Measurements from ENCODE around the gene CYP4F22.
"Not testable (repeated sequence)": the region's sequence is repeated elsewhere in the genome, so short reads cannot be mapped to it uniquely, and the experiment has no call there.

Gene CYP4F22

DNA sequence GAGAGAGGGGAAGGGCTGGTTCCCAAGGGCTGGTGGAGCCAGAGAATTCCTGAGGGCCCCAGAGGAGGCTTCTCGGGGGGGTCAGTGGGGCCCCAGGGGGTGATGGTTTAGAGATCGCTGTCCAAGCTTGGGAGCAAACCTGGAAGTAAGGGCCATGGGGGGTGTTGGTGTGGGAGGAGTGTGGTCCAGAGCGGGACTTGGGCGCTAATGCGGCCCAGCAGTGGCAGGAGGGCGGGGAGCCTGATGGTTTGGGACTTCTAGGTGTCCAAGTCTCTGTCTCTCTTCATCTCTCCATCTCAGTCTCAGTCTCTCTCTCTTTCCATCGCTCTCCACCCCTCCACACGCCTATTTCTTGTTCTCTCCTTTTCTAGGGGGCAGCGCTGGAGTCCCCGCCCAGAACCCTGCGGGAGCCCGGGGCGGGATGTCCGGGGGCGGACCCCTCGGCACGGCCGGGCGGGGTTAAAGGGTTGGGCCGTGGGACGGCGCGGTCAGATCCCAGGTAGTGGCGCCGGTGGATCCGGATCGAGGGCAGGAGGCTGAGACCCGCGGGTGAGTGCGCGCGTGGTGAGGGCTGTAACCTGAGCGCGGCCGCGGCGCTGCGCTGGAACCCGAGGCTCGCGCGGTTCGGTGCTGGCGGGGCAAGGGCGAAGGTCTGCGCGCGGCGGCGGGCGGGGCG lies at the start of gene CYP4F22:
Gene CYP4F22, plus strand, starts transcription at position 491 of the 676 bp plus-strand sequence. CDS start 16,812 bp downstream, outside the sequence.
- DNase-seq (ENCODE audit: low read depth in 2 of 2) = no peak

DNA sequence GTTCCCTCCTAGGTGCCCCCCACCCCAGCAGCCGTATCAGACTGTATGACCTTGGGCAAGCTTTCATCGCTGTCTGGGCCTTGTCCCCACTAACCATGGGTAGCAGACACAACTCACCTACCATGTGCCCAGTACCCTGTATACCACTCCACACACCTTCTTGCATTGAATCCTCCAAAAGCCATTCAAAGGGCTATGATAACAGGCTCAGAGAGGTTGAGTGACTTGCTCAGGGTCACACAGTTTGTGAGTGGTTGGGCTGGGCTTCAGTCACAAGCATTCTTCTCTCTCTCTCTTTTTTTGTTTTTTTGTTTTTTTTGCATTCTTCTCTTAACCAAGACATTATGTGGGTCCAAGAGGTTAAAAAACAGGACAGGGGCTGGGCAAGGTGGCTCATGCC lies 46.6 kb upstream of the CYP4F22 start:
- no peak for DNase-seq (ENCODE audit: low read depth in 2 of 2)

DNA sequence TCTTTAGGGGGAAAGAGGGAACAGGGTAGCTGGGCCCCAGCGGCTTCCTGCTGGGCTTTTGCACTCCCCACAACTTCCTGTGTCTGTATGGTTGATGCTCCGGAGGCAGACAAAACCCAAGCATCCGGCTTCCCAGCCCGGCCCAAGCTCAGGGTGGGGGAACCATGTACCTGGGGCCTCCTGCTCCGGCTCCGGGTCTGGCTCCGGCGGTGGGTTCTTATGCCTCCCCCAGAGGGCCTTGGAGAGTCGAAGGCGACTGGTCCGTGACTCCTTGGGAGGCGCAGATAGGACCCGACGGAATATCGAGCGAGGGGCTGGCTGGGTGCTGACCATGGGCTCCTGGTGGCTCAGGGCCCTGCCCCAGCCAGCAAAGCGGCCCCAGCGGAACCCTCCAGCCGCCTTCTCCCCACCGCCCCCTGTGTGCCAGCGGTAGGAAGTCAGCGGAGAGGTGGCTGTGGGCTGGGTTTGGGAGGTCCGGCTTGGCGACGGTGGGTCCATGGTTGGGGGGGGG lies 44.4 kb upstream of the CYP4F22 start:
- DNase-seq (ENCODE audit: low read depth in 2 of 2) = peak; percentile 58 to 63

DNA sequence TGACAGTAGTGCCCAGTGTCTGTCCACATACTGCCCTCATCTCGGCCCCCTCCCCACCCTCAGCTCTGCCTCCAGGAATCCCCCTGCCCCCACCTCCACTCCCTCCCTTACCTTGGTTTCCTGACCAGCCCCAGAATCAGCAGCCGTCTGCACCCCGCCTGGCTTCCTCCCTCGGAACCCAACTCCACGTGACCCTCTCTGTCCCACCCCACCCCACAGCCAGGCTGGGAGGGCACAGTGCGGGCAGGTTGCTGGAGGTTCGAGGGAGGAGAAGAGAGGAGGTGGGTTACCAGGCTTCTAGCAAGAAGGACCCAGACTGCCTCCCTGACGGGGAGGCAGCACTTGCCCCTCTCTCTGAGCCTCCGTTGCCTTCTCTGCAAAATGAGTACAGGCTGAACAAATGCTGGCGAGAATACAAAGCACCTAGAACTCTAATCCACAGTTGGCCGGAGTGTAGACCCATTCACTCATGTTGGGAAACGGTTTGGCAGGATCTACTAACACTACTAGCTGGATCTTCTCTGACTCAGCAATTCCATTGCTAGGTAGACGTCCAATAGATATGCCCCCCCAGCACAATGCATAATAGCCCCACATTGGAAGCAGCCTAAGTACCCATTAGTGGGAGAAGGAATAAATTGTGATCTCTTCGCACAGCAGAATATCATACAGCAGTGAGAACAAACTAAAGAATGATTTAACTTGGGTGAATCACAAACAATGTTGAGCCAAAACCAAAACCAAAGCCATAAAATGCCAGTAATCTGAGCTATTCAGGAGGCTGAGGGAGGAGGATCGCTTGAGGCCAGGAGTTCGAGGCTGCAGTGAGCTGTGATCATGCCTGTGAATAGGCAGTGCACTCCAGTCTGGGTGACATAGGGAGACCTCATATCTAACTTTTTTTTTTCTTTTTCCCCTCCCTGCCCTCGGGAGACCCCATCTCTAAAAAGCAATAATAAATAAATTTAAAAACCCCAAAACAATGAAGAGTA lies 43.6 kb upstream of the CYP4F22 start, which contains the start of gene RASAL3:
Gene RASAL3, minus strand, starts transcription at position 151 of the 992 bp plus-strand sequence. CDS start 186 bp downstream, outside the sequence.
- DNase-seq (ENCODE audit: low read depth in 2 of 2) = peak; percentile 35 to 56

DNA sequence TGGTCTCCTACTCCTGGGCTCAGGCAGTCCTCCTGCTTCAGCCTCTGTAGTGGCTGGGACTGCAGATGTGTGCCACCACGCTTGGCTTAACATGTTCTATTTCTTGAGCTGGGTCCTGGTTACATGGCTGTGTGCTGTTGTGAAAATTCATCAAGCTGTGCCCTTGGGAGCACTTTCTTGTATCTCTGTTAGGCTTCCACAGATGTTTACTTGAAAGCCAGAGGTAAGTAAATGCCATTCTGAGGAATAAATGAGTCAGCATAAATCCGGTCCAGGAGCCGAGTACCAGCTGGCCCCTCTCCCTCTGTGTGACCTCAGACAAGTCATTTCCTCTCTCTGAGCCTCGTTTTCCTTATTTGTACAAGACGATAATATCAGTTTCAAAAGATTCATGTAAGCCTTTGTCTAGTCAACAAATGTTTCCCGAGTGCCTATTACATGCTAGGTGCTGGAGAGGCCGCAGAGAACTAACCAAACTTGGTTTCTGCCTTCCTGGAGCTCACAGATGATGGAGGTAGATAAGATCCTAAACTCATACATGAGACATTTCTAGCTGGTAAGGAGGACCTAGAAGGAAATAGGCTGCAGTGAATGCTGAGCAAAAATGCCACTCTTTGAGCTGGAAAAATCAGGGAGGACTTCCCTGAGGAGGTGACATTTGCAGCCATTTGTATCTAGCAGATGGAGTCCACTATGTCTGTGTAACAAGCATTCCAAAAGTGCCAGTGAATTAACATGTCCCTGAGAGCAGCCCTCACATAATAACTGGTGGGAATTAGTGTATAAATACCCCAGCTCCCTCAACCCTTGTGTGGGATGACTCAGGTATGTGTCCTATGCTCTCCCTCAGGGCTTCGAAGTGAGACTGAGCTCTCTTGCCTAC lies 41.2 kb upstream of the CYP4F22 start:
- peak in 1 of 2 experiments; percentile 51 for DNase-seq (ENCODE audit: low read depth in 2 of 2)

DNA sequence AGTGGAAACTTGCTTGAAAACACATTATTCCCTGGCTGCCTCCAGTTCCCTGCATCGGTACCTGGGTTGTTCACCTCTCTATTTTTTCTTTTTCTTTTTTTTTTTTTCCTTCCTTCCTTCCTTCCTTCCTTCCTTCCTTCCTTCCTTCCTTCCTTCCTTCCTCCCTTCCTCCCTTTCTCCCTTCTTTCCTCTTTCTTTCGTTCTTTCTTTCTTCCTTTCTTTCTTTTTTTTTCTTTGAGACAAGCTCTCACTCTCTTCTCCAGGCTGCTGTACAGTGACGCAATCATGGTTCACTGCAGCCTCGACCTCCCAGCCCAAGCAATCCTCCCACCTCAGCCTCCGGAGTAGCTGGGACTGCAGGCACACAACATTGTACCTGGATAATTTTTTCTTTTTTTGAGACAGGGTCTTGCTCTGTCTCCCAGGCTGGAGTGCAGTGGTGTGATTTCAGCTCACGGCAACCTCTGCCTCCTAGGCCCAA lies 40.6 kb upstream of the CYP4F22 start:
- DNase-seq (ENCODE audit: low read depth in 2 of 2) = no peak

DNA sequence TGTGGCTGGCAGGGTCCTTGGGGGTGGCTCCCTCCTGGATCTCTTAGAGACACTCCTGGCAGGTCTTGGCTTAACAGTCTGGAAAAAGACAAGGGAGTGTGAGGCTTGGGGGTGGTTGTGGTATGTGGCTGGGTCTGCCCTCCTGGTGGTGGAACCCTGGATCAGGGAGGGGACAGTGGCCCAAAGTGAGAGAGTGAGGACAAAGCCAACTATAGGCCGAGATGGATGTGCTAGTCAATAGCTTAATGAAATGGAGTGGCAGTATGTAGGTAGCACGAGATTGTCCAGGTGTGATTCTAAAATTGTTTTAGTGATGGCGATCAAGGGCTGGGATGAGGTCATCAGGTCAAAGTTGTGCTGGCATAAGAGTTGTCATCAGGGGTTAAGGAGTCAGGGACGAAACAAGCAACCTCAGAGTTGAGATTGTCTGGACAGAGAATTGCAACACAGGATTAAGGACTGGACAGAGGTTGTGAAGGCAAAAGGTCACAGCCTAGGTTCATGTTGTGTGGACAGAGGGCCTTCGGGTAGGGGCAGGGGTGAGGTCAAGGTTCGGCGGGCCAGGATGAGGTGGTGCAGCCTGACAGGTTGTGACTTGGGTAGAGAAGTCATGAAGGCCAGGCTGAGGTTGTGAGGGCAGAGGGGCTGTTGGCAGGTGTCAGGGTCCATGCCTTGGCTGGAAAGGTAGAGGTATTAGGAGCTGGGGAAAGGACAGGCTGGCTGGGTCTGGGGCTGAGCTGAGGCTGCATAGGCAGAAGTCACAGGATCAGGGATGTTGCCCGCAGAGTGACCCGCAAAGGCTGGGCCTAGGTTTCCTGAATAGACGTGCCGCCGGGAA lies 39.4 kb upstream of the CYP4F22 start:
- DNase-seq (ENCODE audit: low read depth in 2 of 2) = no peak

DNA sequence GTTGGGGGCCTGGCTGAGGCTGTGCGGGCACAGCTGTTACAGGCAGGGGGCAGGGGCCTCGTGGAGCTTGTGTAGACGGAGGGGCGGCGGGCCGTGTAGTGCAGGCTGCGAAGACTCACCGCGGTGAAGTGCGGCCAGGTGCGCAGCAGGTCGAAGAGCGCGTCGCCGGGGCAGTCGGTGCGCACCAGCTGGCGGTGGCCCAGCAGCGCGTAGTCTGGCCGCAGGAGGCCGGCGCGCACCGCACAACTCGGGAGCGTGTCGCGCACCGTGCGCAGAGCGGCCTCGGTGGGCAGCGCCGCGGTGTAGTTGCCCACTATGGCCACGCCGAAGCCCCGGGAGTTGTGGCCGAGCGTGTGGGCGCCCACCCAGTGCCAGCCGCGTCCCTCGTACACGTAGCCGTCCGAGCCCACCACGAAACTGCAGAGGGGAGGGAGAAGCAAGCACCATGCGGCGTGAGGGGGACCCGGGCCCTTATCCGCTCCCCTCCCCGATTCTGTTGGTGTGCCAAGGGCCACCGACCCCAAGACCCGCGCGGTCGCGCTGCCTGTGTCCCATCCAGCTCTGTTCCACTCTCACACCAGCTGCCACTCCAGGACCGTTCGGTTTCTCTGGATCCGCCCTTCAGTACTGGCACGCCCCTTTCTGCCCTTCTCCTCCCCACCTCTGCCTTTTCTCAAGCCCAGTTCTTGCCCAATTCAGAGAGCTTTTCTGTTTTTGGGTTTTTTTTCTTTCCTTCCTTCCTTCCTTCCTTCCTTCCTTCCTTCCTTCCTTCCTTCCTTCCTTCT lies 38.6 kb upstream of the CYP4F22 start:
- no peak for DNase-seq (ENCODE audit: low read depth in 2 of 2)

DNA sequence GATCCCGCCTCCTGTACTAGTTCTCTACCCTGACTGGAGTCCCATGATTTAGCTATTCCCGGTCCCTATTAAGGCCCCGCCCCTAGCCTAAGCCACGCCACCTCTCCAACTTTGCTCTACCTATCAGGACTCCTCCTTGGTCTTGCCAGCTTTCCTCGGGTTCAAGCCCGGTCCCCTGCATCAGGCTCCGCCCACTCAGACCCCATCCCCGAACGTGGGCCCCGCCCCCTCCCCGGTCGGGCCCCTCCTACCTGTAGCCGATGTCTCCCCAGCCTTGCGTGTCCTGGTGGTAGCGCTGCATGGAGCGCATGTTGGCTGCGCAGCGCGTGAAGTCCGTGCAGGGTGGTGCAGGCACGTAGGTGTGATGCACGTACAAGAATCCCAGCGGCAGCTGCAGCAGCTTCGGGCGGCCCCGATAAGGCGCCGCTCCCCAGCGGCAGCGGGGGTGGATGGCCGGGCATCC lies 36.7 kb upstream of the CYP4F22 start:
- no peak for DNase-seq (ENCODE audit: low read depth in 2 of 2)

DNA sequence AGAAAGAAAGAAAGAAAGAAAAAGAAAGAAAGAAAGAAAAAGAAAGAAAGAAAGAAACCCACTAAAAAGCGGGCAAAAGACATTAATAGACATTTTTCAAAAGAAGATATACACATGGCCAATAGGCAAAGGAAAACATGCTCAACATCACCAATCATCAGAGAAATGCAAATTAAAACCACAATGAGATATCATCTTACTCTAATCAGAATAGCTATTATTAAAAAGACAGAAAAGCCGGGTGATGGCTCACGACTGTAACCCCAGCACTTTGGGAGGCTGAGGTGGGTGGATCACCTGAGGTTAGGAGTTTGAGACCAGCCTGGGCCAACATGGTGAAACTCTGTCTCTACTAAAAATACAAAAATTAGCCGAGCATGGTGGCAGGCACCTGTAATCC lies 34.5 kb upstream of the CYP4F22 start:
- DNase-seq (ENCODE audit: low read depth in 2 of 2) = not testable (repeated sequence)

DNA sequence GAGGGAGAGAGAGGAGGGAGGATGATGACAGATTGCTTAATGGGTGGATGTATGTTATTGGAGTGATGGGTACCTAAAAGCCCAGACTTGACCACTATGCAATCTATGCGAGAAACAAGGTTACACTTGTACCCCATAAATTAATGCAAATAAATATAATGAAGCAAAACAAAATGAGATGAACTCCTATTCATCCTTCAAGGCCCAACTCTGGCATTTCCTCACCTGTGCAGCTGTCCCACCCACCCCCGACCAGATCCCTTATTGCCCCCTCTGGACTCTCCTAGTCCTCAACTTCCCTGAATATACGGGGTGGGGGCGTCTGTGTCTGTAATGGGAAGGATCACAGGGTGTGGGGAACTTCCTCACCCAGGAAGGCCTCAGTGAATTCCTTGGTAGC lies 33.2 kb upstream of the CYP4F22 start:
- no peak for DNase-seq (ENCODE audit: low read depth in 2 of 2)

DNA sequence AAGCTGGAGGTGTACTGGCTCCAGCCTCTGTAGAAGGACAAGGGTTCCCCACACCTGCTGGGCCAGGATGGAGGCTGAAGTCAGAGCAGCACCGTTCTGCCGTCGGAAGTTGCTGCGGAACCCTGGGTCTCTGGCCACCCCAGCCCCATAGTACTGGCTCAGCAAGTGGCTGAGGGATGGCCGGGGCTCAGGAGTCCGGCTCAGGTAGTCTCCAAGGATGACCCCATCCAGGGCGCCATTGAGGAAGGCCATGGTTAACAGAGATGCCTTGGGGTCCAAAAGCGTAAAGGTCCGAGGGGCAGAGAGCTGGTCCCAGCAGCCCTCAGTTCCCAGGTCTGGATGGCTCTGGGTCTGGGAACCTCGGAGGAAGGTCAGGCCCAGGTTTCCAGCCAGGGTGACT lies 32.7 kb upstream of the CYP4F22 start:
- DNase-seq (ENCODE audit: low read depth in 2 of 2) = no peak

DNA sequence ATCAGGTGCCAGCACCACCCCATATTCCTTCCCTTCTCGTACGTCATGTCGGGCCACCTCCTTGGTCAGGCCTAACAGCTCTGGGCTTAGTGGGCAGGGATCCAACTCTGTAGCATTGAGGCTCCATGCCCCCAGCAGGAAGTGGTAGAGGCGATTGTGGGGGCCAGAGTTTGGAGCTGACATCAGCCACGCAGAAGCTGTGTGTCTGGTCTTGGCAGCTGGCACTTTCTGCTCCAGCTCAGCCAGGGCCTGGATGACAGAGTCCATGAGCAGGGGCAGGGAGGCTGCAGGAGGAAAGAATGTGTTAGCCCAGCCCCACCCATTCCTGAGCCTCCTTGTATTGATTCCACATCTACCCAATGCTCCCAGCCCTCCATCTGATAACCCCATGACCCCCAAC lies 32.0 kb upstream of the CYP4F22 start:
- no peak for DNase-seq (ENCODE audit: low read depth in 2 of 2)

DNA sequence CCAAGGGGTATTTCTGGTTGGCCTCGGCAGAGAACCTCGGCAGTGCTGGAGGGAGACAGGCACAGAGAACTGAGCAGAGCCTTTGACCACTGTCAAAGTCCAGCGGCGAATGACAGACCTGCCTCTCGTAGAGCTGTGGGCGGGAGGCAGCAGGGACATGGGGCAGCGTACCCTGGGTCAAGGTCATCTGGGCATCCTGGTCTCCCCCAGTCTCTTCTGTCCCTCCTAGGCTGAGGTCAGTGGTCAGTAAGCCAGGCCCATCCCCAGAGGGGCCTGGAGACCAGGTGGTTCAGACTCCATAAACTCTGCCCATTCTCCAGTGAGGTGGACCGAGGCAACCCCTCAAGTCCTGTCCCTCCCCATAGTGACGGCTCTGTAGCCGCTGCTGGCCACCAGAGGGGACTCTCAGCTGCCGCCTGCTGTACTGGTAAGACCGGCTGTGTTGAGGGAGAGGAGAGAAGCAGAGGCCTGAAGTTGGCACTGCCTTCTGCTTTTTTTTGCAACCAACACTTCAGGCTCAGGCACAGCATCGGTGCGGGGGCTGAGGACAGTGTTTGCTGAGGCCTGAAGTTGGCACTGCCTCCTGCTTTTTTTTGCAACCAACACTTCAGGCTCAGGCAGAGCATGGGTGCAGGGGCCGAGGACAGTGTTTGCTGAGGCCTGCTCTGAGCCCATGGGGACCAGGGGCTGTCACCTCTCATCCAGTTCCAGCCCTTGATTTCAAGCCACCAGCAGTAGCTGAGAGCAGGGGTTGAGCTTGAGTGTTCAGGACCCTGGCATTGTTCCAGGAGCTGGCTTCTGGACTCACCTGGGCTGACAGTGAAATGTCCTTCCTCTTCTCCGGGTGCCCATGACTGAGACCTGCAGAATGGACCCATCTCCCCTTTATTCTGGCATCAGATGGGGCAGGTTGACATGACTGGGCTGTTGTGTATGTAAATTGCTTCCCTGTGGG lies 28.7 kb upstream of the CYP4F22 start, which contains the start of gene PGLYRP2:
Gene PGLYRP2, minus strand, starts transcription at position 111 of the 955 bp plus-strand sequence. CDS start 130 bp downstream, outside the sequence.
- DNase-seq (ENCODE audit: low read depth in 2 of 2) = no peak

DNA sequence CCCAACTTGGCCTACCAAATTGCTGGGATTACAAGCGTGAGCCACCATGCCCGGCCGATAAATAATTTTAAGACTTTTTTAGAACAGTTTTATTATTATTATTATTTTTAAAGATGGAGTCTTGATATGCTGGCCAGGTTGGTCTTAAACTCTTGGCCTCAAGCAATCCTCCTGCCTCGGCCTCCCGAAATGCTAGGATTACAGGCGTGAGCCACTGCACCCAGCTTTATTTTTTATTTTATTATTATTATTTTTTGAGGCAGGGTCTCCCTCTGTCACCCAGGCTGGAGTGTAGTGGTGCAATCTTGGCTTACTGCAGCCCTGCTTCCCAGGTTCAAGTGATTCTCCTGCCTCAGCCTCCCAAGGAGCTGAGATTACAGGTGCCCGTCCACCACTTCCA lies 27.3 kb upstream of the CYP4F22 start:
- not testable (repeated sequence) for DNase-seq (ENCODE audit: low read depth in 2 of 2)

DNA sequence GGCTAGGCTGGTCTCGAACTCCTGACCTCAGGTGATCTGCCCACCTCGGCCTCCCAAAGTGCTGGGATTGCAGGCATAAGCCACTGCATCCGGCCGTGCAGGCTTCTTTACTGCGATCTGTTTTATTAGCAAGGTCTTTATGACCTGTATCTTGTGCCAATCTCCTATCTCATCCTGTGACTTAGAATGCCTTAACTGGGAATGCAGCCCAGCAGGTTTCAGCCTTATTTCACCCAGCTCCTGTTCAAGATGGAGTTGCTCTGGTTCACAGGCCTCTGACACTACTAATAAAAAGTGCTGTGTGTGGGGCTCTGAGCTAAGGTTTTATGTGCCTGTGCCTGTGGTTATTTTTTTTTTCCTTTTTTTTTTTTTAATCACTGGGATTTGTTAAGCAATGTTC lies 22.6 kb upstream of the CYP4F22 start:
- not testable (repeated sequence) for DNase-seq (ENCODE audit: low read depth in 2 of 2)

DNA sequence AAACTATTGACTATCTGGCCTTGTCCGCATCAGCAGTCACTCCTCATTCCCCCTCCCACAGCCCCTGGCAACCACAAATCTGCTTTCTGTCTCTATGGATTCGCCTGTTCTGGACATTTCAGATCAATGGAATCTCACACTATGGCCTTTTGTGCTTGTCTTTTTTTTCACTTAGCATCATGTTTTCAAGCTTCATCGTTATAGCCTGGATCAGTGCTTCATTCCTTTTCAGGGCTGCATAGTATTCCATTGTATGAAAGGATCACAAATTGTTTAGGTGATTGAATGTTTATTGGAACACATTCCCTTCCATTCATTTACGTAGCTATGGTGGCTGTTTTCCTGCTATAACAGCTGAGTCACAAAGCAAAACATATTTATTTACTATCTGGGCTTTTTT lies 21.3 kb upstream of the CYP4F22 start:
- no peak for DNase-seq (ENCODE audit: low read depth in 2 of 2)
